HCT116 (cell line): ENCODE measurements around the gene RACK1. TPM values are rescaled to one million over a fixed set of nuclear protein-coding genes. Genes with fewer than 3 reads are reported as not detected.

Source experiments
- ATAC-seq: fragments of 200-7000 bp; cut with Tn5 transposase; 2 replicates; pipeline ENCODE4 v1.9.1; 2020; ENCODE audit warnings: mild to moderate bottlenecking, moderate library complexity
- BruUV-seq: library from RNA; stranded (reverse); fragments of 400-500 nt; replicated peaks from 2 replicates; lab custom pipeline; 2021; lab: Mats Ljungman, UMichigan
- CTCF ChIA-PET: fragments of 300-600 bp; sonication (Branson Sonifier 250); formaldehyde crosslinking; loops from one replicate; lab custom pipeline; 2021; ENCODE audit warnings: antibody characterized with exemption; lab: Charles Lee
- POLR2A ChIA-PET: fragments of 300-600, 350-600 bp; sonication (Branson Sonifier 250); formaldehyde crosslinking; loops from one replicate; lab custom pipeline; 2021; ENCODE audit warnings: antibody characterized with exemption; lab: Charles Lee
- RAD21 ChIA-PET, 2 experiments: fragments of 300-600 bp; sonication (Branson Sonifier 250); formaldehyde crosslinking; loops; one replicate each; lab custom pipeline; 2023; ENCODE audit warnings: low total read pairs in 2 of 2; ENCODE audit not compliant: uncharacterized antibody in 2 of 2, unreplicated experiment in 2 of 2, low non-redundant PET in 1 of 2; lab: Charles Lee
- DNase-seq: peaks from one replicate; pipeline ENCODE4 v3.0.0-alpha.2; 2010; ENCODE audit warnings: low read depth, low spot score
- H2AFZ ChIP-seq: fragments of 200-600 bp; shearing (Covaris generic), sonication (generic); 2 replicates; pipeline ENCODE4 v1.6.1; 2017; ENCODE audit warnings: low read depth, mixed run types, mixed read lengths, antibody characterized with exemption, low read length; ENCODE audit not compliant: poor library complexity, severe bottlenecking
- H3K27ac ChIP-seq: 2 replicates; pipeline ENCODE4 v1.5.1; 2012; ENCODE audit warnings: low read depth, low read length
- H3K27me3 ChIP-seq: fragments of 200-600 bp; sonication (generic); 2 replicates; pipeline ENCODE4 v1.6.1; 2016; ENCODE audit warnings: mixed run types, low read length, mixed read lengths; ENCODE audit not compliant: insufficient read depth
- H3K36me3 ChIP-seq, 2 experiments: fragments of 200-500 bp in 1 of 2; fragments of 200-600 bp in 1 of 2; sonication (Bioruptor generic) in 1 of 2; sonication (generic) in 1 of 2; 2 replicates each; pipeline versions ENCODE4 v1.5.1 to v1.6.1; 2014 to 2016; ENCODE audit warnings: low read length in 2 of 2, inconsistent platforms in 1 of 2, mixed read lengths in 1 of 2, mixed run types in 1 of 2; ENCODE audit not compliant: insufficient read depth in 2 of 2, control insufficient read depth in 1 of 2
- H3K4me1 ChIP-seq, 2 experiments: fragments of 200-600 bp in 1 of 2; sonication (generic) in 1 of 2; 2 replicates each; pipeline versions ENCODE4 v1.5.1 to v1.6.1; 2012 to 2017; ENCODE audit warnings: low read length in 2 of 2, inconsistent platforms in 1 of 2, mild to moderate bottlenecking in 1 of 2, mixed read lengths in 1 of 2, mixed run types in 1 of 2, moderate library complexity in 1 of 2; ENCODE audit not compliant: insufficient read depth in 2 of 2, control insufficient read depth in 1 of 2
- H3K4me2 ChIP-seq: fragments of 200-600 bp; sonication (generic); 2 replicates; pipeline ENCODE4 v1.6.1; 2017; ENCODE audit warnings: mixed run types, low read length, mixed read lengths
- H3K4me3 ChIP-seq, 2 experiments: fragments of 200-600 bp in 1 of 2; sonication (generic) in 1 of 2; replicated peaks in 1 of 2; 2 replicates each; pipeline ENCODE4 v1.5.1; 2011 to 2016; ENCODE audit warnings: low read length in 2 of 2, control low read depth in 1 of 2, low read depth in 1 of 2, mild to moderate bottlenecking in 1 of 2, mixed read lengths in 1 of 2, mixed run types in 1 of 2
- H3K79me2 ChIP-seq: fragments of 200-600 bp; sonication (generic); 2 replicates; pipeline ENCODE4 v1.6.1; 2017; ENCODE audit warnings: mild to moderate bottlenecking, mixed run types, low read length, moderate library complexity, mixed read lengths; ENCODE audit not compliant: insufficient read depth
- H3K9ac ChIP-seq: fragments of 200-600 bp; sonication (generic); 2 replicates; pipeline ENCODE4 v1.6.1; 2016; ENCODE audit warnings: low read length, mixed read lengths
- H3K9me2 ChIP-seq: fragments of 200-600 bp; sonication (generic), shearing (Covaris generic); 2 replicates; pipeline ENCODE4 v1.6.1; 2017; ENCODE audit warnings: mixed run types, mild to moderate bottlenecking, moderate library complexity; ENCODE audit not compliant: insufficient read depth
- H3K9me3 ChIP-seq, 2 experiments: fragments of 200-500 bp in 1 of 2; fragments of 200-600 bp in 1 of 2; sonication (Bioruptor generic) in 1 of 2; sonication (generic) in 1 of 2; 2 replicates each; pipeline ENCODE4 v1.6.1; 2014 to 2017; ENCODE audit warnings: low read length in 2 of 2, mixed read lengths in 2 of 2, inconsistent platforms in 1 of 2, low read depth in 1 of 2, mild to moderate bottlenecking in 1 of 2, mixed run types in 1 of 2, moderate library complexity in 1 of 2; ENCODE audit not compliant: control insufficient read depth in 1 of 2, insufficient read depth in 1 of 2
- H4K20me1 ChIP-seq: fragments of 200-600 bp; sonication (generic), shearing (Covaris generic); 2 replicates; pipeline ENCODE4 v1.6.1; 2017; ENCODE audit warnings: mixed run types, mild to moderate bottlenecking, moderate library complexity; ENCODE audit not compliant: insufficient read depth
- CBX3 ChIP-seq: IDR thresholded peaks from 2 replicates; pipeline ENCODE4 v1.6.1; 2012; ENCODE audit warnings: low read depth
- CEBPB ChIP-seq: IDR thresholded peaks from 2 replicates; pipeline ENCODE4 v1.6.1; 2012; ENCODE audit warnings: low read depth
- EGR1 ChIP-seq: IDR thresholded peaks from 2 replicates; pipeline ENCODE4 v1.6.1; 2012; ENCODE audit warnings: low read depth
- ELF1 ChIP-seq: IDR thresholded peaks from 2 replicates; pipeline ENCODE4 v1.6.1; 2012; ENCODE audit warnings: low read depth, borderline replicate concordance
- EZH2 ChIP-seq: fragments of 200-600 bp; sonication (generic); IDR thresholded peaks from 2 replicates; pipeline ENCODE4 v1.6.1; 2017; ENCODE audit warnings: antibody characterized with exemption, mixed run types
- EZH2phosphoT487 ChIP-seq: fragments of 200-600 bp; IDR thresholded peaks from 2 replicates; pipeline ENCODE4 v1.6.1; 2018; ENCODE audit warnings: antibody characterized with exemption, borderline replicate concordance
- JUND ChIP-seq: IDR thresholded peaks from 2 replicates; pipeline ENCODE4 v1.6.1; 2012
- POLR2A ChIP-seq: IDR thresholded peaks from 2 replicates; pipeline ENCODE4 v1.7.0; 2011; ENCODE audit warnings: borderline replicate concordance; ENCODE audit not compliant: insufficient read depth, insufficient read length; ENCODE audit errors: extremely low read depth
- RAD21 ChIP-seq: IDR thresholded peaks from 2 replicates; pipeline ENCODE4 v1.6.1; 2012; ENCODE audit warnings: low read depth, mild to moderate bottlenecking
- SIN3A ChIP-seq: IDR thresholded peaks from 2 replicates; pipeline ENCODE4 v1.6.1; 2012; ENCODE audit warnings: low read depth
- SP1 ChIP-seq: IDR thresholded peaks from 2 replicates; pipeline ENCODE4 v1.6.1; 2012; ENCODE audit warnings: low read depth
- YY1 ChIP-seq: IDR thresholded peaks from 2 replicates; pipeline ENCODE4 v1.6.1; 2011; ENCODE audit warnings: low read length, low read depth, moderate library complexity, mild to moderate bottlenecking; ENCODE audit not compliant: insufficient replicate concordance; ENCODE audit errors: extremely low read depth
- ZFX ChIP-seq: fragments of 450-650 bp; IDR thresholded peaks from 2 replicates; pipeline ENCODE4 v1.6.1; 2017
- ZNF274 ChIP-seq: fragments of 200-500 bp; sonication (Bioruptor generic); IDR thresholded peaks from 2 replicates; pipeline ENCODE4 v1.6.1; 2014; ENCODE audit warnings: mild to moderate bottlenecking, low read depth, low read length, inconsistent platforms
- intact Hi-C: fragments of 100-400 bp; cut with micrococcal nuclease; formaldehyde crosslinking; loops from 2 replicates; pipeline ENCODE4 v1.10.0; 2022
- total RNA-seq: library from RNA; stranded (reverse); gene quantifications from one replicate; pipeline ENCODE4 v1.2.1, GENCODE V29; 2021; ENCODE audit not compliant: unreplicated experiment
- TF ChIP-seq, protein P1 (sequence below): IDR thresholded peaks from 2 replicates; pipeline ENCODE4 v1.6.1; 2012
- TF ChIP-seq, protein P2 (sequence below), 3 experiments: fragments of 200-600 bp in 1 of 3; sonication (generic) in 1 of 3; IDR thresholded peaks in 2 of 3; conservative IDR thresholded peaks in 1 of 3; 2 replicates each; pipeline ENCODE4 v1.5.1; 2012 to 2017; ENCODE audit warnings: low read depth in 2 of 3, low read length in 2 of 3, antibody characterized with exemption in 1 of 3, borderline replicate concordance in 1 of 3, control low read depth in 1 of 3, mild to moderate bottlenecking in 1 of 3, mixed read lengths in 1 of 3, mixed run types in 1 of 3, moderate library complexity in 1 of 3; ENCODE audit not compliant: insufficient read depth in 1 of 3
- TF ChIP-seq, protein P3 (sequence below): IDR thresholded peaks from 2 replicates; pipeline ENCODE4 v1.6.1; 2012
- TF ChIP-seq, protein P4 (sequence below): IDR thresholded peaks from 2 replicates; pipeline ENCODE4 v1.6.1; 2011; ENCODE audit warnings: mild to moderate bottlenecking, low read length, moderate library complexity; ENCODE audit not compliant: insufficient replicate concordance; ENCODE audit errors: extremely low read depth

RACK1 gene
- total RNA-seq, 1 experiment from 2014 or later = 2,432 TPM

DNA sequence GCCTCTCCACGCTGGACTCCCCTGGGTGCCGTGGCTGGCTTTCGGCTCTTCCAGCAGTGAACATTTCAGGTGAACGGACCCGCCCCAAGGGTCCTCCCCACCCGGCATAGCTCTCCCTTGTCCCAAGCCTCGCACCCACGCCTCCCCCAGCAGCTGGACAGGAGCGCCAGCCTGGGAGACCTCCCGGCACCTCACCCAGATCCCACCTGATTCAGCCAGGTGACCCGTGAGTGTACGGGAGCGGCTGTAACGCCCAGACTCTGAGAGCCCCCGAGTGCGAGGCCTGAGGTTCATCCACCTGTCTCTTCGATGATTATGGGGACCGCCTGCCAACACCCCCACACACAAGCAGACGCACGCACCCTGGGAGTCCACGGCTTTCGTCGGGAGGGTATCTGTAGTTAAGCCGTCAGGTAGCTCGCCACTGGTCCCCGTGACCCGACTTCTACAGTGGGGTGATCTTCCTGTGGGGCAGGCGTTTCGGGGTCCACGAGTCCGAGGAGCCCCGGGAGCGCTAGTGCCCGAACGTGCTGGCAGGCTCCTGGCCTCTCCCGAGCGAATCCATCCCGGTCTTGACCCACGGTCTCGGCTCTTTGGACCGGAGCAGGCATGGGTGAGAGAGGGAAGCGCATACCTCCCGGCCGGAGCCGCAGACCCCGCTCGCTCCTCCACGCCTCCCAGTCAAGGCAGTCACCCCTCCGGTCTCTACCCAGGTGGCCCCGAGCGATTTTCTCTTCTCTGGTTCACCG, 53.6 kb downstream of the RACK1 start:
- Histone ChIP-seq H3K9me2 (no peaks in the 10 kb centered on the region), H3K79me2 (0 out of 2 replicates have a peak, but pooled peaks cover 6% of the 10 kb centered on the region), H3K27me3 (no peaks in the 10 kb centered on the region), H2AFZ (no peak overlapping the region), H3K27ac (peak overlapping the region; percentile 76; the same call in 1 of the 2 replicates), H3K36me3 (no peaks in the 10 kb centered on the region), H3K4me3 (no peak overlapping the region), H3K4me2 (peak overlapping the region; percentile 90), H3K9ac (no peak overlapping the region), H3K9me3 (no peaks in the 10 kb centered on the region), H3K4me1 (peaks cover 21 to 54% of the 10 kb centered on the region in 2 experiments), H4K20me1 (no peaks in the 10 kb centered on the region)
- ChIA-PET RAD21 (no interaction called here), CTCF (interaction anchor here (0.6 to 1.6 kb wide), 2 partner anchors 22 to 330 kb away, joined by 3 to 4 read pairs; no protein-coding TSS in a partner anchor), POLR2A (interaction anchor here (0.9 to 3.2 kb wide), 2 partner anchors 15 to 54 kb away, joined by 3 to 10 read pairs; partner anchors contain the start of genes RACK1 and TRIM7)
- no peak for DNase-seq
- intact Hi-C loops = loop anchor here (2.0 kb wide), 1 partner anchor 17 kb away; no protein-coding TSS in a partner anchor
- BruUV-seq = no TSS peak
- ATAC-seq = no peak
- no peak for TF ChIP-seq EZH2
- no peak for TF ChIP-seq YY1
- no peak for TF ChIP-seq ZFX
- TF ChIP-seq, protein P1, sequence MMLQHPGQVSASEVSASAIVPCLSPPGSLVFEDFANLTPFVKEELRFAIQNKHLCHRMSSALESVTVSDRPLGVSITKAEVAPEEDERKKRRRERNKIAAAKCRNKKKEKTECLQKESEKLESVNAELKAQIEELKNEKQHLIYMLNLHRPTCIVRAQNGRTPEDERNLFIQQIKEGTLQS = no peak
- no peak for TF ChIP-seq CBX3
- TF ChIP-seq, protein P2, sequence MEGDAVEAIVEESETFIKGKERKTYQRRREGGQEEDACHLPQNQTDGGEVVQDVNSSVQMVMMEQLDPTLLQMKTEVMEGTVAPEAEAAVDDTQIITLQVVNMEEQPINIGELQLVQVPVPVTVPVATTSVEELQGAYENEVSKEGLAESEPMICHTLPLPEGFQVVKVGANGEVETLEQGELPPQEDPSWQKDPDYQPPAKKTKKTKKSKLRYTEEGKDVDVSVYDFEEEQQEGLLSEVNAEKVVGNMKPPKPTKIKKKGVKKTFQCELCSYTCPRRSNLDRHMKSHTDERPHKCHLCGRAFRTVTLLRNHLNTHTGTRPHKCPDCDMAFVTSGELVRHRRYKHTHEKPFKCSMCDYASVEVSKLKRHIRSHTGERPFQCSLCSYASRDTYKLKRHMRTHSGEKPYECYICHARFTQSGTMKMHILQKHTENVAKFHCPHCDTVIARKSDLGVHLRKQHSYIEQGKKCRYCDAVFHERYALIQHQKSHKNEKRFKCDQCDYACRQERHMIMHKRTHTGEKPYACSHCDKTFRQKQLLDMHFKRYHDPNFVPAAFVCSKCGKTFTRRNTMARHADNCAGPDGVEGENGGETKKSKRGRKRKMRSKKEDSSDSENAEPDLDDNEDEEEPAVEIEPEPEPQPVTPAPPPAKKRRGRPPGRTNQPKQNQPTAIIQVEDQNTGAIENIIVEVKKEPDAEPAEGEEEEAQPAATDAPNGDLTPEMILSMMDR (IDR thresholded peaks at IDR 0.05 in 2 of 3, conservative IDR thresholded peaks at IDR 0.05 in 1 of 3; ENCODE audit: borderline replicate concordance in 1 of 3, insufficient read depth in 1 of 3, low read depth in 2 of 3, low read length in 2 of 3) = no peak
- TF ChIP-seq EZH2phosphoT487 = no peak
- TF ChIP-seq, protein P3, sequence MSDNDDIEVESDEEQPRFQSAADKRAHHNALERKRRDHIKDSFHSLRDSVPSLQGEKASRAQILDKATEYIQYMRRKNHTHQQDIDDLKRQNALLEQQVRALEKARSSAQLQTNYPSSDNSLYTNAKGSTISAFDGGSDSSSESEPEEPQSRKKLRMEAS = no peak
- TF ChIP-seq, protein P4, sequence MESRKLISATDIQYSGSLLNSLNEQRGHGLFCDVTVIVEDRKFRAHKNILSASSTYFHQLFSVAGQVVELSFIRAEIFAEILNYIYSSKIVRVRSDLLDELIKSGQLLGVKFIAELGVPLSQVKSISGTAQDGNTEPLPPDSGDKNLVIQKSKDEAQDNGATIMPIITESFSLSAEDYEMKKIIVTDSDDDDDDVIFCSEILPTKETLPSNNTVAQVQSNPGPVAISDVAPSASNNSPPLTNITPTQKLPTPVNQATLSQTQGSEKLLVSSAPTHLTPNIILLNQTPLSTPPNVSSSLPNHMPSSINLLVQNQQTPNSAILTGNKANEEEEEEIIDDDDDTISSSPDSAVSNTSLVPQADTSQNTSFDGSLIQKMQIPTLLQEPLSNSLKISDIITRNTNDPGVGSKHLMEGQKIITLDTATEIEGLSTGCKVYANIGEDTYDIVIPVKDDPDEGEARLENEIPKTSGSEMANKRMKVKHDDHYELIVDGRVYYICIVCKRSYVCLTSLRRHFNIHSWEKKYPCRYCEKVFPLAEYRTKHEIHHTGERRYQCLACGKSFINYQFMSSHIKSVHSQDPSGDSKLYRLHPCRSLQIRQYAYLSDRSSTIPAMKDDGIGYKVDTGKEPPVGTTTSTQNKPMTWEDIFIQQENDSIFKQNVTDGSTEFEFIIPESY = no peak
- no peak for TF ChIP-seq JUND
- TF ChIP-seq EGR1 = no peak
- no peak for TF ChIP-seq SIN3A
- TF ChIP-seq ZNF274 = no peak
- TF ChIP-seq SP1 = no peak
- TF ChIP-seq ELF1 = no peak
- TF ChIP-seq POLR2A = no peak
- TF ChIP-seq CEBPB = no peak
- TF ChIP-seq RAD21 = no peak
- TF ChIP-seq, all 23 proteins: peak for 0
